HEK293 (cell line): ENCODE measurements around the gene AOAH.

Experiments
- CTCF ChIA-PET: fragments of 350-600 bp; formaldehyde crosslinking; extraction: SDS; loops from one replicate; lab custom pipeline; 2021; ENCODE audit warnings: antibody characterized with exemption; lab: Yijun Ruan, JAX
- POLR2A ChIA-PET: fragments of 300-600 bp; formaldehyde crosslinking; extraction: SDS; loops from one replicate; lab custom pipeline; 2020; ENCODE audit warnings: antibody characterized with exemption, inconsistent platforms; lab: Yijun Ruan, JAX
- H3K27ac ChIP-seq: fragments of 200-500 bp; sonication (Bioruptor generic); 2 replicates; pipeline ENCODE4 v1.5.1; 2014; ENCODE audit warnings: low read depth, low read length, control low read depth, inconsistent platforms; ENCODE audit errors: extremely low read depth
- H3K36me3 ChIP-seq, 2 experiments: fragments of 200-500 bp in 1 of 2; sonication (Bioruptor generic) in 1 of 2; 1 replicate in 1 of 2; 2 replicates in 1 of 2; pipeline ENCODE4 v1.5.1; 2014 to 2017; ENCODE audit warnings: inconsistent platforms in 2 of 2, low read length in 2 of 2; ENCODE audit not compliant: control insufficient read depth in 2 of 2, insufficient read depth in 1 of 2
- H3K4me1 ChIP-seq: fragments of 200-500 bp; sonication (Bioruptor generic); 2 replicates; pipeline ENCODE4 v1.5.1; 2014; ENCODE audit warnings: mild to moderate bottlenecking, low read length, inconsistent platforms; ENCODE audit not compliant: control insufficient read depth, insufficient read depth
- H3K4me3 ChIP-seq: 2 replicates; pipeline ENCODE4 v1.5.1; 2011; ENCODE audit warnings: low read depth, mild to moderate bottlenecking, control low read depth, low read length, moderate library complexity
- H3K9me3 ChIP-seq: fragments of 200-500 bp; sonication (Bioruptor generic); 2 replicates; pipeline ENCODE4 v1.5.1; 2014; ENCODE audit warnings: low read depth, low read length, inconsistent platforms; ENCODE audit not compliant: control insufficient read depth, insufficient read depth
- HOXD13 ChIP-seq: sonication (generic); formaldehyde crosslinking; IDR thresholded peaks from 2 replicates; pipeline ENCODE4 v1.8.0; 2022; ENCODE audit warnings: missing genetic modification reagents, borderline replicate concordance
- KLF1 ChIP-seq: fragments of 450-650 bp; formaldehyde crosslinking; IDR thresholded peaks from 2 replicates; pipeline ENCODE4 v1.5.1; 2016; ENCODE audit warnings: missing biosample characterization, missing genetic modification characterization
- KLF16 ChIP-seq: fragments of 450-650 bp; formaldehyde crosslinking; IDR thresholded peaks from 2 replicates; pipeline ENCODE4 v1.5.1; 2017; ENCODE audit warnings: missing biosample characterization, missing genetic modification characterization
- MZF1 ChIP-seq: fragments of 450-650 bp; formaldehyde crosslinking; IDR thresholded peaks from 2 replicates; pipeline ENCODE4 v1.5.1; 2017; ENCODE audit warnings: missing biosample characterization, missing genetic modification characterization, borderline replicate concordance
- REST ChIP-seq: fragments of 450-650 bp; formaldehyde crosslinking; IDR thresholded peaks from 2 replicates; pipeline ENCODE4 v1.5.1; 2016; ENCODE audit warnings: missing biosample characterization, missing genetic modification characterization
- SP2 ChIP-seq: fragments of 450-650 bp; formaldehyde crosslinking; IDR thresholded peaks from 2 replicates; pipeline ENCODE4 v1.5.1; 2016; ENCODE audit warnings: missing biosample characterization, missing genetic modification characterization
- ZBTB1 ChIP-seq: fragments of 450-650 bp; formaldehyde crosslinking; IDR thresholded peaks from 2 replicates; pipeline ENCODE4 v1.5.1; 2016; ENCODE audit warnings: missing biosample characterization, missing genetic modification characterization
- ZBTB6 ChIP-seq: fragments of 450-650 bp; formaldehyde crosslinking; IDR thresholded peaks from 2 replicates; pipeline ENCODE4 v1.5.1; 2017; ENCODE audit warnings: missing biosample characterization, missing genetic modification characterization
- ZNF16 ChIP-seq: fragments of 450-650 bp; formaldehyde crosslinking; IDR thresholded peaks from 2 replicates; pipeline ENCODE4 v1.5.1; 2016; ENCODE audit warnings: low read depth, missing biosample characterization, missing genetic modification characterization
- ZNF175 ChIP-seq: fragments of 450-650 bp; formaldehyde crosslinking; IDR thresholded peaks from 2 replicates; pipeline ENCODE4 v1.5.1; 2016; ENCODE audit warnings: missing biosample characterization, missing genetic modification characterization
- ZNF202 ChIP-seq: fragments of 450-650 bp; formaldehyde crosslinking; IDR thresholded peaks from 2 replicates; pipeline ENCODE4 v1.5.1; 2016; ENCODE audit warnings: missing biosample characterization, missing genetic modification characterization, borderline replicate concordance
- ZNF274 ChIP-seq, 2 experiments: fragments of 200-500 bp in 1 of 2; fragments of 450-650 bp in 1 of 2; sonication (Bioruptor generic) in 1 of 2; formaldehyde crosslinking in 1 of 2; IDR thresholded peaks; 2 replicates each; pipeline versions ENCODE4 v1.5.1 to v1.6.1; 2014 to 2016; ENCODE audit warnings: borderline replicate concordance in 1 of 2, inconsistent platforms in 1 of 2, low read length in 1 of 2, missing biosample characterization in 1 of 2, missing genetic modification characterization in 1 of 2
- ZNF311 ChIP-seq: fragments of 450-650 bp; formaldehyde crosslinking; IDR thresholded peaks from 2 replicates; pipeline ENCODE4 v1.5.1; 2017; ENCODE audit warnings: missing biosample characterization, missing genetic modification characterization, borderline replicate concordance
- ZNF571 ChIP-seq: fragments of 450-650 bp; formaldehyde crosslinking; IDR thresholded peaks from 2 replicates; pipeline ENCODE4 v1.5.0; 2017; ENCODE audit warnings: missing biosample characterization, missing genetic modification characterization
- ZNF624 ChIP-seq: fragments of 450-650 bp; formaldehyde crosslinking; IDR thresholded peaks from 2 replicates; pipeline ENCODE4 v1.5.1; 2017; ENCODE audit warnings: missing biosample characterization, missing genetic modification characterization
- ZNF701 ChIP-seq: fragments of 450-650 bp; formaldehyde crosslinking; IDR thresholded peaks from 2 replicates; pipeline ENCODE4 v1.5.1; 2016; ENCODE audit warnings: missing biosample characterization, missing genetic modification characterization
- ZSCAN23 ChIP-seq: fragments of 450-650 bp; formaldehyde crosslinking; IDR thresholded peaks from 2 replicates; pipeline ENCODE4 v1.5.1; 2016; ENCODE audit warnings: missing biosample characterization, missing genetic modification characterization
- ZSCAN30 ChIP-seq: fragments of 450-650 bp; IDR thresholded peaks from 2 replicates; pipeline ENCODE4 v1.5.1; 2018; ENCODE audit warnings: missing biosample characterization, mild to moderate bottlenecking, missing genetic modification characterization, moderate library complexity
- TF ChIP-seq, protein P1 (sequence below): fragments of 450-650 bp; formaldehyde crosslinking; IDR thresholded peaks from 2 replicates; pipeline ENCODE4 v1.5.0; 2017; ENCODE audit warnings: missing biosample characterization, missing genetic modification characterization, borderline replicate concordance
- TF ChIP-seq, protein P2 (sequence below): fragments of 450-650 bp; formaldehyde crosslinking; IDR thresholded peaks from 2 replicates; pipeline ENCODE4 v1.5.1; 2016; ENCODE audit warnings: missing biosample characterization, missing genetic modification characterization, low read depth

AOAH gene

DNA sequence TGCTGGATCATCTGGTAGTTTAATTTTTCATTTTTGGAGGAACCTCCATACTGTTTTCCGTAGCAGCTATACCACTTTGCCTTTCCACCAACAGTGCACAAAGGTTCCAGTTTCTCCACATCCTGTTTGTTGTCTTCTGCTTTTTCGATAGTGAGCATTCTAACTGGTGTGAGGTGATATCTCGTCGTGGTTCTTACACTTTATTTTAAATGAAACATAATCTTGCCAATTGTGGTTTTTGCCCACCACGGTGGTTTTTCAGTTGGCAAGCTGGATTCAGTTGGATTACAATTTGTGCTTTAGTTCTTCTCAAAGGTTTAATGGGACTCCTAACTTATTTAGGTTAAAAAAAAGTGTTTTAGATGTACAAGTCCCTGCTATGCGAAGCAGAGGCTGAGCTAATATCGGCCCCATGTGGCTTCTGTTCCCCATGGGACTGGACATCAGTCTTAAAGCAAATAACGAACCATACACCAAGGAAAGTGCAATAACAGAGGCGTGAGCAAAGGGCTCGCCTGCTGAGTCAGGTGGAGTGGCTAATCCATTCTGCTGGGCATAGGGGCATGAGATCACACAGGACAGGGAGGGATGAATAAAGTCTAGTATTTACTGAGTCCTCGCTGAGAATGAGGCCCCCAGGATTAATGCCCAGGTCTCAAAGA lies 153.6 kb downstream of the AOAH start (continued):
- TF ChIP-seq ZBTB6 = no peak
- no peak for TF ChIP-seq ZNF311 (tag by site-specific recombination)
- no peak for TF ChIP-seq ZNF175 (tag by site-specific recombination)

DNA sequence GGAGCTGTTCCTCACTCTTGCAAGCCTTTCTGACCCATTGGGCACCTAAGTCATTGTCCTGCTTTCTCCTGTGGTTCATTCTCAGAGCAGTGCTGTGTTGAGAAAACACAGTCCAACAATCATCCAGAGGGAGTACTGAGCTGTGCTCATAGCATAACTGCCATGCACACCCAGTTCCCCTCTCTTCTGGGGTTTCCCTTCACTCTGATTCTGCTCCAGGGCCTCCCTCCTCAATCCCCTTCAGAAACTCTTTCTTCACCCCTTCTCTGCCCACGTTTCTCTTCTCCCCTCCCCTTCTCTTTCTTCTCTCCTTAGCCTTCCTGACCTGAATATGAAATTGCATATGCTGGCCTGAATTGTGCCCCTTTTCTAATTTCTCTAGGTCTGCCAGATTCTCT lies 155.8 kb downstream of the AOAH start:
- Histone ChIP-seq H3K9me3 (no peaks in the 10 kb centered on the region), H3K4me1 (no peaks in the 10 kb centered on the region), H3K4me3 (no peak overlapping the region), H3K27ac (no peak overlapping the region), H3K36me3 (no peaks in the 10 kb centered on the region)
- TF ChIP-seq MZF1 = no peak
- TF ChIP-seq ZNF202 (tag by site-specific recombination) = no peak
- TF ChIP-seq ZNF624 = no peak
- TF ChIP-seq ZNF274 (IDR thresholded peaks at IDR 0.05; ENCODE audit: low read length) = no peak
- no peak for TF ChIP-seq ZNF274 (tag by site-specific recombination; IDR thresholded peaks at IDR 0.05; ENCODE audit: borderline replicate concordance)
- TF ChIP-seq, protein P1, sequence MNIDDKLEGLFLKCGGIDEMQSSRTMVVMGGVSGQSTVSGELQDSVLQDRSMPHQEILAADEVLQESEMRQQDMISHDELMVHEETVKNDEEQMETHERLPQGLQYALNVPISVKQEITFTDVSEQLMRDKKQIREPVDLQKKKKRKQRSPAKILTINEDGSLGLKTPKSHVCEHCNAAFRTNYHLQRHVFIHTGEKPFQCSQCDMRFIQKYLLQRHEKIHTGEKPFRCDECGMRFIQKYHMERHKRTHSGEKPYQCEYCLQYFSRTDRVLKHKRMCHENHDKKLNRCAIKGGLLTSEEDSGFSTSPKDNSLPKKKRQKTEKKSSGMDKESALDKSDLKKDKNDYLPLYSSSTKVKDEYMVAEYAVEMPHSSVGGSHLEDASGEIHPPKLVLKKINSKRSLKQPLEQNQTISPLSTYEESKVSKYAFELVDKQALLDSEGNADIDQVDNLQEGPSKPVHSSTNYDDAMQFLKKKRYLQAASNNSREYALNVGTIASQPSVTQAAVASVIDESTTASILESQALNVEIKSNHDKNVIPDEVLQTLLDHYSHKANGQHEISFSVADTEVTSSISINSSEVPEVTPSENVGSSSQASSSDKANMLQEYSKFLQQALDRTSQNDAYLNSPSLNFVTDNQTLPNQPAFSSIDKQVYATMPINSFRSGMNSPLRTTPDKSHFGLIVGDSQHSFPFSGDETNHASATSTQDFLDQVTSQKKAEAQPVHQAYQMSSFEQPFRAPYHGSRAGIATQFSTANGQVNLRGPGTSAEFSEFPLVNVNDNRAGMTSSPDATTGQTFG (tag by site-specific recombination) = no peak
- POLR2A ChIA-PET = no interaction called here
- CTCF ChIA-PET = interaction anchor here (1.0 kb wide), 1 partner anchor 103 kb away, joined by 3 read pairs; no protein-coding TSS in a partner anchor

- Histone ChIP-seq H3K4me3 (no peak overlapping the region), H3K4me1 (no peaks in the 10 kb centered on the region), H3K9me3 (no peaks in the 10 kb centered on the region), H3K27ac (no peak overlapping the region), H3K36me3 (no peaks in the 10 kb centered on the region)
- POLR2A ChIA-PET = no interaction called here
- CTCF ChIA-PET = interaction anchor here (1.0 kb wide), 1 partner anchor 103 kb away, joined by 3 read pairs; no protein-coding TSS in a partner anchor
- TF ChIP-seq ZNF175 (tag by site-specific recombination) (no peak), KLF16 (no peak), ZBTB6 (no peak), HOXD13 (CRISPR knock-in tag) (no peak), ZBTB1 (tag by site-specific recombination) (no peak), ZNF701 (tag by site-specific recombination) (no peak), ZNF571 (no peak), ZSCAN30 (tag by site-specific recombination) (no peak), SP2 (tag by site-specific recombination) (no peak), ZNF202 (tag by site-specific recombination) (no peak), KLF1 (no peak), REST (tag by site-specific recombination) (no peak), ZSCAN23 (tag by site-specific recombination) (no peak), ZNF16 (tag by site-specific recombination) (no peak)
- TF ChIP-seq, protein P2, sequence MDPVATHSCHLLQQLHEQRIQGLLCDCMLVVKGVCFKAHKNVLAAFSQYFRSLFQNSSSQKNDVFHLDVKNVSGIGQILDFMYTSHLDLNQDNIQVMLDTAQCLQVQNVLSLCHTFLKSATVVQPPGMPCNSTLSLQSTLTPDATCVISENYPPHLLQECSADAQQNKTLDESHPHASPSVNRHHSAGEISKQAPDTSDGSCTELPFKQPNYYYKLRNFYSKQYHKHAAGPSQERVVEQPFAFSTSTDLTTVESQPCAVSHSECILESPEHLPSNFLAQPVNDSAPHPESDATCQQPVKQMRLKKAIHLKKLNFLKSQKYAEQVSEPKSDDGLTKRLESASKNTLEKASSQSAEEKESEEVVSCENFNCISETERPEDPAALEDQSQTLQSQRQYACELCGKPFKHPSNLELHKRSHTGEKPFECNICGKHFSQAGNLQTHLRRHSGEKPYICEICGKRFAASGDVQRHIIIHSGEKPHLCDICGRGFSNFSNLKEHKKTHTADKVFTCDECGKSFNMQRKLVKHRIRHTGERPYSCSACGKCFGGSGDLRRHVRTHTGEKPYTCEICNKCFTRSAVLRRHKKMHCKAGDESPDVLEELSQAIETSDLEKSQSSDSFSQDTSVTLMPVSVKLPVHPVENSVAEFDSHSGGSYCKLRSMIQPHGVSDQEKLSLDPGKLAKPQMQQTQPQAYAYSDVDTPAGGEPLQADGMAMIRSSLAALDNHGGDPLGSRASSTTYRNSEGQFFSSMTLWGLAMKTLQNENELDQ (tag by site-specific recombination) = no peak
Measured at GRCh38 chr7:36567699-36568451, 156.4 kb downstream of the AOAH start.
